ENCODE data around the gene TMPRSS7.
A peak's percentile ranks its signal among the peaks of the same experiment; 100 is the strongest.

The TMPRSS7 gene

DNA sequence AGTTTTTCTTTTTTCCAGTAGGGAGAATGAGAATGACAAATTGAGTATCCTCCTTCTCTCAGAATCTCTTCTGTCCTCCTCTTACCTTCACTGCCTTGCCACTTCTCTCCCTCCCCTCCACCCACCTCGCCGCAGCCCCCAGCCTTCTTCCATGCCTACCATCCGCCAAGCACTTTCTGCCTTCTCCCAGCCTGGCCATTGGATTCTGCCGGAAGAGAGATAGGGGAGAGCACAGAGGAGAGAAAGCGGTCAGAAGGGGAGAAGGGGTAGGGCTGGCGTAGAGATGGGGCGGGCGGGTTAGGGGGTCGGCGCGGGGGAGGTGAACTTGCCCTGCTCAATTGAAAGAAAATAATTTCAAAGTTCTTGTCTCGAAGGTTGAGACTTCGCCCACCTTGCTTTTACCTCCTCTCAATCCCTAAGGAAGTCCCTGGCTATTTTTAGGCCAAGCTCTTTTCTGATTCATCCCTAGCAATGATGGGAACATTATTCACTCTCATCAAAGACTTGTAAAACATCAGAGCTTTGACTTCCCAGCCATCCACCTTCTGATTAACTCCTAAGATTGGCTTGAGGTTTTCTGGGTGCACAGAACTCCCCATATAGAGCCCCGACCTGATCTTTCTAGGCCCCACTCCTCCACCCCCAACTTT is 52.5 kb downstream of the TMPRSS7 start:
- H3K23ac ChIP-seq (ENCODE audit: low read depth, low read length, poor library complexity) = no peak overlapping the region
- no peak overlapping the region for H3K27ac ChIP-seq (replicated peaks; ENCODE audit: low read length)
- H3K4me3 ChIP-seq (ENCODE audit: low read length in 2 of 2) = peak overlapping the region; percentile 10 to 52
- DNase-seq (ENCODE audit: low spot score) = no peak
- H2BK120ac ChIP-seq (ENCODE audit: low read depth, low read length) = no peak overlapping the region
- peak overlapping the region; percentile 97 for H2AFZ ChIP-seq (ENCODE audit: low read length)
- peaks cover 0 to 52% (median 18%) of the 10 kb centered on the region in 3 experiments for H3K27me3 ChIP-seq (ENCODE audit: control insufficient read depth in 3 of 3, insufficient read depth in 3 of 3, low read depth in 1 of 3, low read length in 3 of 3)
- peak overlapping the region; percentile 89 for H3K4me2 ChIP-seq (ENCODE audit: insufficient read depth, low read length, poor library complexity, severe bottlenecking)
- no peak overlapping the region for H4K8ac ChIP-seq (ENCODE audit: low read depth, low read length)
- peak overlapping the region; percentile 46 for H3K18ac ChIP-seq (ENCODE audit: low read length)
- no peak overlapping the region for H2BK12ac ChIP-seq (ENCODE audit: low read length)
- H3K4ac ChIP-seq (ENCODE audit: low read length) = no peak overlapping the region
- H2BK15ac ChIP-seq (ENCODE audit: low read length) = no peak overlapping the region
- H2AK5ac ChIP-seq (ENCODE audit: low read depth, low read length) = no peak overlapping the region
- H3K36me3 ChIP-seq (replicated peaks in 1 of 2; ENCODE audit: control insufficient read depth in 2 of 2, insufficient read depth in 2 of 2, low read length in 2 of 2) = no peaks in the 10 kb centered on the region
- no peak overlapping the region for H4K91ac ChIP-seq (ENCODE audit: low read depth, low read length, poor library complexity)
- H3K4me1 ChIP-seq (ENCODE audit: control insufficient read depth in 2 of 2, insufficient read depth in 1 of 2, low read depth in 1 of 2, low read length in 2 of 2) = peaks cover 7 to 9% of the 10 kb centered on the region in 2 donors
- H3K79me1 ChIP-seq (ENCODE audit: low read depth, low read length) = no peaks in the 10 kb centered on the region
- no CpG with 5 or more reads among the region's 14 CpGs for WGBS, 2 donors (ENCODE audit: extremely low coverage in 2 of 2, insufficient read length in 2 of 2, insufficient replicate concordance in 1 of 2)
- no peaks in the 10 kb centered on the region for H3K9me3 ChIP-seq (replicated peaks in 1 of 2; ENCODE audit: control insufficient read depth in 2 of 2, insufficient read depth in 1 of 2, low read depth in 1 of 2, low read length in 2 of 2)
- no peak overlapping the region for H2BK5ac ChIP-seq (ENCODE audit: low read length)
- H3K14ac ChIP-seq (ENCODE audit: low read length) = no peak overlapping the region
- H3K9ac ChIP-seq (ENCODE audit: low read depth, low read length, poor library complexity) = no peak overlapping the region

- no peaks in the 10 kb centered on the region for H3K9me3 ChIP-seq (replicated peaks in 1 of 2; ENCODE audit: control insufficient read depth in 2 of 2, insufficient read depth in 1 of 2, low read depth in 1 of 2, low read length in 2 of 2)
- no peak overlapping the region for H3K4me2 ChIP-seq (ENCODE audit: insufficient read depth, low read length, poor library complexity, severe bottlenecking)
- H3K4me3 ChIP-seq (ENCODE audit: low read length in 2 of 2) = no peak overlapping the region
- H2BK12ac ChIP-seq (ENCODE audit: low read length) = no peak overlapping the region
- no peak overlapping the region for H3K23ac ChIP-seq (ENCODE audit: low read depth, low read length, poor library complexity)
- no peak overlapping the region for H2BK15ac ChIP-seq (ENCODE audit: low read length)
- no peak overlapping the region for H3K18ac ChIP-seq (ENCODE audit: low read length)
- H2BK5ac ChIP-seq (ENCODE audit: low read length) = no peak overlapping the region
- H3K27me3 ChIP-seq (ENCODE audit: control insufficient read depth in 3 of 3, insufficient read depth in 3 of 3, low read depth in 1 of 3, low read length in 3 of 3) = peaks cover 0 to 49% (median 18%) of the 10 kb centered on the region in 3 experiments
- no CpG with 5 or more reads among the region's 5 CpGs for WGBS, 2 donors (ENCODE audit: extremely low coverage in 2 of 2, insufficient read length in 2 of 2, insufficient replicate concordance in 1 of 2)
- H4K8ac ChIP-seq (ENCODE audit: low read depth, low read length) = no peak overlapping the region
- no peak overlapping the region for H3K14ac ChIP-seq (ENCODE audit: low read length)
- H2AFZ ChIP-seq (ENCODE audit: low read length) = no peak overlapping the region
- H3K79me1 ChIP-seq (ENCODE audit: low read depth, low read length) = no peaks in the 10 kb centered on the region
- H4K91ac ChIP-seq (ENCODE audit: low read depth, low read length, poor library complexity) = no peak overlapping the region
- no peak for DNase-seq (ENCODE audit: low spot score)
- peaks cover 11 to 13% of the 10 kb centered on the region in 2 donors for H3K4me1 ChIP-seq (ENCODE audit: control insufficient read depth in 2 of 2, insufficient read depth in 1 of 2, low read depth in 1 of 2, low read length in 2 of 2)
- H3K27ac ChIP-seq (replicated peaks; ENCODE audit: low read length) = no peak overlapping the region
- H2BK120ac ChIP-seq (ENCODE audit: low read depth, low read length) = no peak overlapping the region
- H3K4ac ChIP-seq (ENCODE audit: low read length) = no peak overlapping the region
- no peak overlapping the region for H2AK5ac ChIP-seq (ENCODE audit: low read depth, low read length)
- no peaks in the 10 kb centered on the region for H3K36me3 ChIP-seq (replicated peaks in 1 of 2; ENCODE audit: control insufficient read depth in 2 of 2, insufficient read depth in 2 of 2, low read length in 2 of 2)
- no peak overlapping the region for H3K9ac ChIP-seq (ENCODE audit: low read depth, low read length, poor library complexity)
These were observed 53.2 kb downstream of the TMPRSS7 start for GRCh38 chr3:112087746-112088145.

- no peak overlapping the region for H3K23ac ChIP-seq (ENCODE audit: low read depth, low read length, poor library complexity)
- H3K4ac ChIP-seq (ENCODE audit: low read length) = no peak overlapping the region
- no CpG with 5 or more reads among the region's 4 CpGs for WGBS, 2 donors (ENCODE audit: extremely low coverage in 2 of 2, insufficient read length in 2 of 2, insufficient replicate concordance in 1 of 2)
- H3K36me3 ChIP-seq (replicated peaks in 1 of 2; ENCODE audit: control insufficient read depth in 2 of 2, insufficient read depth in 2 of 2, low read length in 2 of 2) = no peaks in the 10 kb centered on the region
- H3K9ac ChIP-seq (ENCODE audit: low read depth, low read length, poor library complexity) = no peak overlapping the region
- H3K27ac ChIP-seq (replicated peaks; ENCODE audit: low read length) = no peak overlapping the region
- no peaks in the 10 kb centered on the region for H3K9me3 ChIP-seq (replicated peaks in 1 of 2; ENCODE audit: control insufficient read depth in 2 of 2, insufficient read depth in 1 of 2, low read depth in 1 of 2, low read length in 2 of 2)
- H3K14ac ChIP-seq (ENCODE audit: low read length) = no peak overlapping the region
- no peak for DNase-seq (ENCODE audit: low spot score)
- no peaks in the 10 kb centered on the region for H3K79me1 ChIP-seq (ENCODE audit: low read depth, low read length)
- no peak overlapping the region for H2BK5ac ChIP-seq (ENCODE audit: low read length)
- H4K91ac ChIP-seq (ENCODE audit: low read depth, low read length, poor library complexity) = no peak overlapping the region
- no peak overlapping the region for H3K4me3 ChIP-seq (ENCODE audit: low read length in 2 of 2)
- H3K4me2 ChIP-seq (ENCODE audit: insufficient read depth, low read length, poor library complexity, severe bottlenecking) = no peak overlapping the region
- peaks cover 16 to 19% of the 10 kb centered on the region in 2 donors for H3K4me1 ChIP-seq (ENCODE audit: control insufficient read depth in 2 of 2, insufficient read depth in 1 of 2, low read depth in 1 of 2, low read length in 2 of 2)
- H2BK12ac ChIP-seq (ENCODE audit: low read length) = no peak overlapping the region
- no peak overlapping the region for H3K18ac ChIP-seq (ENCODE audit: low read length)
- H2AFZ ChIP-seq (ENCODE audit: low read length) = no peak overlapping the region
- H4K8ac ChIP-seq (ENCODE audit: low read depth, low read length) = no peak overlapping the region
- H2BK15ac ChIP-seq (ENCODE audit: low read length) = no peak overlapping the region
- peaks cover 0 to 40% (median 18%) of the 10 kb centered on the region in 3 experiments for H3K27me3 ChIP-seq (ENCODE audit: control insufficient read depth in 3 of 3, insufficient read depth in 3 of 3, low read depth in 1 of 3, low read length in 3 of 3)
- H2BK120ac ChIP-seq (ENCODE audit: low read depth, low read length) = no peak overlapping the region
- no peak overlapping the region for H2AK5ac ChIP-seq (ENCODE audit: low read depth, low read length)
These were observed 54.4 kb downstream of the TMPRSS7 start for GRCh38 chr3:112088944-112089343.

DNA sequence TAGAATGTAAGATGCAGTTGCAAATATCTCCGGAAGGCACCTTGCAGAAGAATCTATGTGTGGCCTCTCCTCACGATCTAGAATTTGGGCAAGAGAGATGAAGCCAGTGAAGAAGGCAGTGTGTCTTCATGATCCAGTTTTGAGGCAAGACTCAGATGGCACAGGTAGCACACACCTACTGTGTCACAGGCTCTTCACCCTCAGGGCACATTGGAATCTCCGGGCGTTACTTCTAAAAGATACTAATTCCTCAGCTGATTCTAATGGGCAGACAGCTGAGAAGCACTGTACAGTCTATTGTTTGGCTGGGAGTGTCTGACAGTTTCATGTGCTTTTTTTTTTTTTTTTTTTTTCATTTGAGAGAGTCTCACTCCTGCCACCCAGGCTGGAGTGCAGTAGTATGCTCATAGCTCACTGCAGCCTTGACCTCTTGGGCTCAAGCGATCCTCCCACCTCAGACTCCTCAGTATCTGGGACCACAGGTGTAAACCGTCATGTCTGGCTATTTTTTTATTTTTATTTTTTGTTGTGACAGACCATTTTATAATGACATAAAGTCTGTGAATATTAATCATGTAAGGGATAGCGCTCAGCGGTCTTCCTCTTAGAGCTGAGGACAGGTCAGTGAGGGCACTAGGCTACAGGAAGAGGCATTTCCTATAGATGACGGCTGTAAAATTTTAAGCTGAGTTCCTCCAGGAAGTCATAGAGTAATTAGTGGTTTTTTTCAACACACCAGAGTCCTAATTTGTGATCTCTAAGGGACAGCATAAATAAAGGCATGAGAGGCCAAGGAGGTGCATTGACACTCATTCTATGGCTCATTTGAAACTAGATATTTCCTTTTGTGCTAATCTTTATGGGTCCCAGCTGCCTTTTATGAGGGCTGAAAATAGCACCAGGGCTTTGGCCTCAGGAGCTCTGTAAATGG is 55.7 kb downstream of the TMPRSS7 start:
- no peak overlapping the region for H2BK5ac ChIP-seq (ENCODE audit: low read length)
- no peak overlapping the region for H3K23ac ChIP-seq (ENCODE audit: low read depth, low read length, poor library complexity)
- DNase-seq (ENCODE audit: low spot score) = no peak
- H3K79me1 ChIP-seq (ENCODE audit: low read depth, low read length) = no peaks in the 10 kb centered on the region
- H3K27ac ChIP-seq (replicated peaks; ENCODE audit: low read length) = no peak overlapping the region
- peak overlapping the region; percentile 21 for H2AFZ ChIP-seq (ENCODE audit: low read length)
- H2BK15ac ChIP-seq (ENCODE audit: low read length) = no peak overlapping the region
- no peaks in the 10 kb centered on the region for H3K36me3 ChIP-seq (replicated peaks in 1 of 2; ENCODE audit: control insufficient read depth in 2 of 2, insufficient read depth in 2 of 2, low read length in 2 of 2)
- no peak overlapping the region for H3K4me3 ChIP-seq (ENCODE audit: low read length in 2 of 2)
- H4K8ac ChIP-seq (ENCODE audit: low read depth, low read length) = no peak overlapping the region
- H3K18ac ChIP-seq (ENCODE audit: low read length) = no peak overlapping the region
- H3K9ac ChIP-seq (ENCODE audit: low read depth, low read length, poor library complexity) = no peak overlapping the region
- no peak overlapping the region for H2BK120ac ChIP-seq (ENCODE audit: low read depth, low read length)
- H4K91ac ChIP-seq (ENCODE audit: low read depth, low read length, poor library complexity) = no peak overlapping the region
- peaks cover 16 to 19% of the 10 kb centered on the region in 2 donors for H3K4me1 ChIP-seq (ENCODE audit: control insufficient read depth in 2 of 2, insufficient read depth in 1 of 2, low read depth in 1 of 2, low read length in 2 of 2)
- H3K4ac ChIP-seq (ENCODE audit: low read length) = no peak overlapping the region
- H3K14ac ChIP-seq (ENCODE audit: low read length) = no peak overlapping the region
- no peak overlapping the region for H3K4me2 ChIP-seq (ENCODE audit: insufficient read depth, low read length, poor library complexity, severe bottlenecking)
- no peak overlapping the region for H2AK5ac ChIP-seq (ENCODE audit: low read depth, low read length)
- H3K9me3 ChIP-seq (replicated peaks in 1 of 2; ENCODE audit: control insufficient read depth in 2 of 2, insufficient read depth in 1 of 2, low read depth in 1 of 2, low read length in 2 of 2) = no peaks in the 10 kb centered on the region
- H2BK12ac ChIP-seq (ENCODE audit: low read length) = no peak overlapping the region
- peaks cover 0 to 27% (median 15%) of the 10 kb centered on the region in 3 experiments for H3K27me3 ChIP-seq (ENCODE audit: control insufficient read depth in 3 of 3, insufficient read depth in 3 of 3, low read depth in 1 of 3, low read length in 3 of 3)
- WGBS, 2 donors (ENCODE audit: extremely low coverage in 2 of 2, insufficient read length in 2 of 2, insufficient replicate concordance in 1 of 2) = no CpG with 5 or more reads among the region's 9 CpGs

Measured in neuronal stem cell (in vitro differentiated cells).